ENCODE measurements around the gene DNAH2. TPM values are rescaled to one million over a fixed set of nuclear protein-coding genes. Genes with fewer than 3 reads are reported as not detected.

The DNAH2 gene
- total and polyA plus RNA-seq, 9 of the 15 experiments (the other 6 are each of a cell fraction or from before 2014, with no cell fraction given), result 0.03 TPM; not detected in 8

- no peak for TF ChIP-seq MTA2 (IDR thresholded peaks at IDR 0.05; ENCODE audit: low read depth)
- TF ChIP-seq ZNF764 (CRISPR knock-in tag; IDR thresholded peaks at IDR 0.05; ENCODE audit: low read depth), result no peak
- TF ChIP-seq MAFF (IDR thresholded peaks at IDR 0.05; ENCODE audit: low read length), result peak; percentile 48; the same call in 1 of the 2 replicates
- no peak for TF ChIP-seq NR3C1 (CRISPR knock-in tag; IDR thresholded peaks at IDR 0.05)
- peak; percentile 87 for TF ChIP-seq NFE2 (IDR thresholded peaks at IDR 0.05; ENCODE audit: low read depth)
- peak; percentile 95 for TF ChIP-seq L3MBTL2 (IDR thresholded peaks at IDR 0.05)
- 0 out of 2 replicates have a peak, but pooled peaks have one; percentile 47 for TF ChIP-seq JUN (IDR thresholded peaks at IDR 0.05; ENCODE audit: borderline replicate concordance, low read depth, low read length)
- TF ChIP-seq JUN (CRISPR knock-in tag; IDR thresholded peaks at IDR 0.05; ENCODE audit: borderline replicate concordance), result no peak
- TF ChIP-seq, protein P1, sequence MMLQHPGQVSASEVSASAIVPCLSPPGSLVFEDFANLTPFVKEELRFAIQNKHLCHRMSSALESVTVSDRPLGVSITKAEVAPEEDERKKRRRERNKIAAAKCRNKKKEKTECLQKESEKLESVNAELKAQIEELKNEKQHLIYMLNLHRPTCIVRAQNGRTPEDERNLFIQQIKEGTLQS (IDR thresholded peaks at IDR 0.05), result peak; percentile 42; the same call in 1 of the 2 replicates
- TF ChIP-seq, protein P1 (CRISPR knock-in tag; conservative IDR thresholded peaks at IDR 0.05), result no peak
- peak; percentile 74 for TF ChIP-seq JUND (IDR thresholded peaks at IDR 0.05; ENCODE audit: borderline replicate concordance, low read depth, low read length)
- TF ChIP-seq JUND (tag; IDR thresholded peaks at IDR 0.05; ENCODE audit: borderline replicate concordance, low read depth, low read length), result peak; percentile 57; the same call in 1 of the 3 replicates
- peak; percentile 28; the same call in 1 of the 2 replicates for TF ChIP-seq MAFK (IDR thresholded peaks at IDR 0.05; ENCODE audit: low read length)
- TF ChIP-seq, protein P2, sequence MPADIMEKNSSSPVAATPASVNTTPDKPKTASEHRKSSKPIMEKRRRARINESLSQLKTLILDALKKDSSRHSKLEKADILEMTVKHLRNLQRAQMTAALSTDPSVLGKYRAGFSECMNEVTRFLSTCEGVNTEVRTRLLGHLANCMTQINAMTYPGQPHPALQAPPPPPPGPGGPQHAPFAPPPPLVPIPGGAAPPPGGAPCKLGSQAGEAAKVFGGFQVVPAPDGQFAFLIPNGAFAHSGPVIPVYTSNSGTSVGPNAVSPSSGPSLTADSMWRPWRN (IDR thresholded peaks at IDR 0.05; ENCODE audit: low read depth), result 0 out of 2 replicates have a peak, but pooled peaks have one; percentile 25
- TF ChIP-seq, protein P3, sequence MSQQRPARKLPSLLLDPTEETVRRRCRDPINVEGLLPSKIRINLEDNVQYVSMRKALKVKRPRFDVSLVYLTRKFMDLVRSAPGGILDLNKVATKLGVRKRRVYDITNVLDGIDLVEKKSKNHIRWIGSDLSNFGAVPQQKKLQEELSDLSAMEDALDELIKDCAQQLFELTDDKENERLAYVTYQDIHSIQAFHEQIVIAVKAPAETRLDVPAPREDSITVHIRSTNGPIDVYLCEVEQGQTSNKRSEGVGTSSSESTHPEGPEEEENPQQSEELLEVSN (IDR thresholded peaks at IDR 0.05; ENCODE audit: borderline replicate concordance in 1 of 2, extremely low read depth in 1 of 2, insufficient read depth in 1 of 2, insufficient read length in 1 of 2, low read depth in 1 of 2, low read length in 1 of 2, poor library complexity in 1 of 2, severe bottlenecking in 1 of 2), result peak; percentile 74 to 88
These were observed 17.0 kb upstream of the DNAH2 start (continued) for GRCh38 chr17:7700510-7700909.

All from K562 (cell line).